OCI-LY7 (cell line): ENCODE measurements around the gene CST7.

Experiments
- CTCF ChIP-seq: fragments of 200-600 bp; sonication (generic); conservative IDR thresholded peaks from 2 replicates; pipeline ENCODE4 v1.5.1; 2014; ENCODE audit warnings: mild to moderate bottlenecking, antibody characterized with exemption, low read length, moderate library complexity, mixed read lengths
- EZH2phosphoT487 ChIP-seq: fragments of 200-600 bp; sonication (generic); IDR thresholded peaks from 2 replicates; pipeline ENCODE4 v1.6.1; 2018; ENCODE audit warnings: low read depth, borderline replicate concordance, mild to moderate bottlenecking, mixed run types, antibody characterized with exemption, low read length, moderate library complexity, mixed read lengths

GRCh38 chr20:24954566-24954965 lies 5.5 kb downstream of the CST7 start:
- TF ChIP-seq CTCF: no peak
- TF ChIP-seq EZH2phosphoT487: no peak
